ENCODE results near the gene SNPH.

SNPH gene

DNA sequence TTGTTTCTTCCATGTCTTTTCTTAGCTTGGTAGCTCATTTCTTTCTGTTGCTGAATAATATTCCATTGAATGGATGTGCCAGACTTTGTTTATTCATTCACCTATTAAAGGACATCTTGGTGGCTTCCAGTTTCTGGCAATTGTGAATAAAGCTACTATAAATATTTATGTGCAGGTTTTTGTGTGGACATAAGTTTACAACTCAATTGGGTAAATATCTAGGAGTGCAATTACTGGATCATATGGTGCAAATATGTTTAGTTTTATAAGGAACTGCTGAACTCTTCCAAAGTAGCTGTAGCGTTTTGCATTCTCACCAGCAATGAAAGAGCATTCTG is 79.6 kb downstream of the SNPH start:
- H3K4me3 ChIP-seq (ENCODE audit: low read length): no peak overlapping the region
- no peaks in the 10 kb centered on the region for H3K9me3 ChIP-seq (ENCODE audit: control insufficient read depth, low read length)
- H3K36me3 ChIP-seq (ENCODE audit: control insufficient read depth, insufficient read depth, low read length): no peaks in the 10 kb centered on the region
- H3K4me1 ChIP-seq (ENCODE audit: control insufficient read depth, insufficient read depth, low read length): no peaks in the 10 kb centered on the region
- no peaks in the 10 kb centered on the region for H3K27me3 ChIP-seq (ENCODE audit: control insufficient read depth, insufficient read depth, low read length)
- H3K9ac ChIP-seq (ENCODE audit: low read length): no peak overlapping the region

DNA sequence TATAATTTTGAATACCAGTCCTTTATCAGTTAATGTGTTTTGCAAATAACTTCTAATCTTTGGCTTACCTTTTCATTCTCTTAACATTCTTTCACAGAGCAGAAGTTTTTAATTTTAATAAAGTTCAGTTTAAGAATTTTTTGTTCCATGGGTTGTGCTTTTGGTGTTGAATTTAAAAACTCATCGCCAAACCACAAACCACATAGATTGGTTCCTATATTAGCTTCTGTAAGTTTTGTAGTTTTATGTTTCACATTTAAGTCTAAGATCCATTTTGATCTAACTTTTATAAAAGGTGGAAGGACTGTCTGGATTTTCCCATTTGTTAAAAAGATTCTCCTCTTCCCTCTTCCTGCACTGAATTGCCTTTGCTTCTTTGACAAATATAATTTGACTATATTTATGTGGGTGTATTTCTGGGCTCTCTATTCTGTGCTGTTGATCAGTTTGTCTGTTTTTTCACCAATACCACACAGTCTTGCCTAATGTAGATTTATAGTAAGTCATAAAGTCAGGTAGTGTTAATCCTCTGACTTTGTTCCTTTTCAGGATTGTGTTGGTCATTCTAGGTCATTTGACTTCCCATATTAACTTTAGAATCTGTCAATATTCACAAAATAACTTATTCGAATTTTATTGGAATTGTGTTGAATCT is 80.3 kb downstream of the SNPH start:
- no peaks in the 10 kb centered on the region for H3K9me3 ChIP-seq (ENCODE audit: control insufficient read depth, low read length)
- H3K9ac ChIP-seq (ENCODE audit: low read length): no peak overlapping the region
- H3K27me3 ChIP-seq (ENCODE audit: control insufficient read depth, insufficient read depth, low read length): no peaks in the 10 kb centered on the region
- H3K4me1 ChIP-seq (ENCODE audit: control insufficient read depth, insufficient read depth, low read length): no peaks in the 10 kb centered on the region
- H3K4me3 ChIP-seq (ENCODE audit: low read length): no peak overlapping the region
- H3K36me3 ChIP-seq (ENCODE audit: control insufficient read depth, insufficient read depth, low read length): no peaks in the 10 kb centered on the region

DNA sequence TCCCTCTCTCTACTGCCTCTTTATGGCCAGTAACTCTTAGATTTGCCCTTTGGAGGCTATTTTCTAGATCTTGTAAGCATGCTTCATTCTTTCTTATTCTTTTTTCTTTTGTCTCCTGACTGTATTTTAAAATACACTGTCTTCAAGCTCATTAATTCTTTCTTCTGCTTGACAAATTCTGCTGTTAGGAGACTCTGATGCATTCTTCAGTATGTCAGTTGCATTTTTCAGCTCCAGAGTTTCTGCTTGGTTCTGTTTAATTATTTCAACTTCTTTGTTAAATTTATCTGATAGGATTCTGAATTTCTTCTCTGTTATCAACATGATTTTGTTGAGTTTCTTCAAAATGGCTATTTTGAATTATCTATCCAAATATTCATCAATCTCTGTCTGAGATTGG is 87.9 kb downstream of the SNPH start:
- no peaks in the 10 kb centered on the region for H3K36me3 ChIP-seq (ENCODE audit: control insufficient read depth, insufficient read depth, low read length)
- H3K4me1 ChIP-seq (ENCODE audit: control insufficient read depth, insufficient read depth, low read length): no peaks in the 10 kb centered on the region
- H3K4me3 ChIP-seq (ENCODE audit: low read length): no peak overlapping the region
- H3K9me3 ChIP-seq (ENCODE audit: control insufficient read depth, low read length): no peaks in the 10 kb centered on the region
- no peaks in the 10 kb centered on the region for H3K27me3 ChIP-seq (ENCODE audit: control insufficient read depth, insufficient read depth, low read length)
- no peak overlapping the region for H3K9ac ChIP-seq (ENCODE audit: low read length)

DNA sequence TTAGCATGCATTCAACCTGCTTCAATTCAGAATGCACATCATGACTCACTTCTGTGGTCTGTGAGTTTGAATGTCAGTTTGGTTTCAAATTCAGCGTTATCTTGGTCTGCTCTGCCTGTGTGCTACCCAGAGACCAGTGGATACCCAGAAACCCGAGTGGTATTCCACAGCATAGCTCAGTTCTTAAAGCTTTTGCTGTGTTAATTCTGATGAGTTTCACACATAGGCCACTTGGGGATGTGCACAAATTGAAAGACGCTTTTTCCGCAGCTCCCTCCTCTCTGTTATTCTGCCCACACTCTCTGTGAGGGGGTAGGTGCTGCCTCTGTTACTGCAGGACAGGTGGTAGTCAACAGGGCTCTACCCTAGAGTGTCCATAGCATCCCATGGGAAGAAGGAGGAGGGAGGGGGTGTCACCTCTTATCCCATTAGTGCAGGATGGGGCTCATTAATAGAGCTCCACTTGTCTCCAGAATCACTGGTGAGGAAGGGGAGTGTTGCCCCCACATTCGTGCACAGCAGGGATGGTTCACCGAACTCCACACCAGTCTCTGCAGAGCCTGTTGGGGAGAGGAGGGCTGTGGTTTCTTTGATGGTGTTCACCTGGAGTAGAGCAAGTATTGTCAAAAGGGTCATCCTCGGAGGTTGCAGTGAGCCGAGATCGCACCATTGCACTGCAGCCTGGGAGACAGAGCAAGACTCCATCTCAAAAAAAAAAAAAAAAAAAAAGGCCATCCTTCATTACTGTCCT is 92.0 kb downstream of the SNPH start:
- H3K36me3 ChIP-seq (ENCODE audit: control insufficient read depth, insufficient read depth, low read length): no peaks in the 10 kb centered on the region
- H3K27me3 ChIP-seq (ENCODE audit: control insufficient read depth, insufficient read depth, low read length): no peaks in the 10 kb centered on the region
- no peaks in the 10 kb centered on the region for H3K4me1 ChIP-seq (ENCODE audit: control insufficient read depth, insufficient read depth, low read length)
- H3K9me3 ChIP-seq (ENCODE audit: control insufficient read depth, low read length): no peaks in the 10 kb centered on the region
- no peak overlapping the region for H3K9ac ChIP-seq (ENCODE audit: low read length)
- H3K4me3 ChIP-seq (ENCODE audit: low read length): no peak overlapping the region

Measured in mucosa of stomach (tissue), 1 donor.